H1 (cell line): ENCODE results near the gene SLC23A1. TPM values are rescaled to one million over a fixed set of nuclear protein-coding genes. Genes with fewer than 3 reads are reported as not detected.

Experiments
- CTCF ChIA-PET: fragments of 300-600 bp; sonication (Branson Sonifier 250); formaldehyde crosslinking; loops from one replicate; lab custom pipeline; 2021; ENCODE audit not compliant: partially characterized antibody; lab: Charles Lee
- POLR2A ChIA-PET: fragments of 300-600 bp; sonication (Branson Sonifier 250); formaldehyde crosslinking; loops from one replicate; lab custom pipeline; 2021; ENCODE audit warnings: inconsistent platforms; ENCODE audit not compliant: partially characterized antibody; lab: Charles Lee
- DNase-seq, 2 experiments: peaks; one replicate each; pipeline versions ENCODE4 v3.0.0 to v3.0.0-alpha.2; 2010 to 2022; ENCODE audit warnings: low spot score in 2 of 2, low read depth in 1 of 2, mixed read lengths in 1 of 2
- FAIRE-seq: peaks from 2 replicates; lab custom pipeline; 2011; peaks lifted over from hg19 to GRCh38; lab: Jason Lieb, UNC
- H2AFZ ChIP-seq: 2 replicates; pipeline ENCODE4 v1.8.1; 2012; ENCODE audit warnings: low read length, inconsistent platforms
- H2AK5ac ChIP-seq: 2 replicates; pipeline ENCODE4 v1.6.1; 2013; ENCODE audit warnings: low read depth, low read length
- H2BK120ac ChIP-seq: replicated peaks from 2 replicates; pipeline ENCODE3; 2013; ENCODE audit warnings: low read depth, low read length, inconsistent platforms
- H2BK12ac ChIP-seq: 2 replicates; pipeline ENCODE4 v1.6.1; 2013; ENCODE audit warnings: low read depth, low read length
- H2BK15ac ChIP-seq: 2 replicates; pipeline ENCODE4 v1.6.1; 2013; ENCODE audit warnings: low read length
- H2BK20ac ChIP-seq: 2 replicates; pipeline ENCODE4 v1.6.1; 2013; ENCODE audit warnings: low read length
- H2BK5ac ChIP-seq: 2 replicates; pipeline ENCODE4 v1.6.1; 2013; ENCODE audit warnings: low read depth, low read length
- H3K14ac ChIP-seq: 2 replicates; pipeline ENCODE4 v1.6.1; 2013; ENCODE audit warnings: inconsistent platforms; ENCODE audit not compliant: insufficient read length
- H3K18ac ChIP-seq: 2 replicates; pipeline ENCODE4 v1.6.1; 2013; ENCODE audit warnings: low read length; ENCODE audit errors: extremely low read depth
- H3K23ac ChIP-seq: 2 replicates; pipeline ENCODE4 v1.6.1; 2013; ENCODE audit warnings: inconsistent platforms; ENCODE audit not compliant: insufficient read length
- H3K23me2 ChIP-seq: 2 replicates; pipeline ENCODE4 v1.6.1; 2013; ENCODE audit warnings: low read depth, low read length
- H3K27ac ChIP-seq: 2 replicates; pipeline ENCODE4 v1.6.1; 2011; ENCODE audit warnings: low read depth, low read length, inconsistent platforms
- H3K27me3 ChIP-seq, 4 experiments: replicated peaks in 1 of 4; 1 replicate in 1 of 4; 2 replicates in 3 of 4; pipeline versions ENCODE4 v1.6.1 to v1.8.1; 2011 to 2013; ENCODE audit warnings: low read length in 3 of 4, mild to moderate bottlenecking in 3 of 4, inconsistent platforms in 2 of 4, mixed read lengths in 2 of 4, moderate library complexity in 1 of 4; ENCODE audit not compliant: control insufficient read depth in 3 of 4, insufficient read depth in 3 of 4; ENCODE audit errors: extremely low read depth in 1 of 4
- H3K36me3 ChIP-seq, 4 experiments: 2 replicates each; pipeline versions ENCODE4 v1.6.1 to v1.8.1; 2011 to 2013; ENCODE audit warnings: mild to moderate bottlenecking in 4 of 4, low read length in 3 of 4, moderate library complexity in 2 of 4, control low read depth in 1 of 4, inconsistent platforms in 1 of 4; ENCODE audit not compliant: insufficient read depth in 4 of 4, control insufficient read depth in 2 of 4
- H3K4ac ChIP-seq: replicated peaks from 2 replicates; pipeline ENCODE3; 2013; ENCODE audit warnings: low read length, low read depth, mixed read lengths, inconsistent platforms; ENCODE audit not compliant: insufficient read length
- H3K4me1 ChIP-seq, 4 experiments: replicated peaks in 1 of 4; 1 replicate in 1 of 4; 2 replicates in 3 of 4; pipeline versions ENCODE4 v1.6.1 to v1.8.1; 2011 to 2013; ENCODE audit warnings: low read length in 3 of 4, inconsistent platforms in 2 of 4, mixed read lengths in 1 of 4; ENCODE audit not compliant: insufficient read depth in 4 of 4, control insufficient read depth in 3 of 4
- H3K4me2 ChIP-seq, 2 experiments: 2 replicates each; pipeline versions ENCODE4 v1.6.1 to v1.8.1; 2011 to 2013; ENCODE audit warnings: low read depth in 2 of 2, low read length in 2 of 2, control low read depth in 1 of 2, inconsistent platforms in 1 of 2, mild to moderate bottlenecking in 1 of 2; ENCODE audit not compliant: insufficient read depth in 1 of 2
- H3K4me3 ChIP-seq, 4 experiments: fragments of 200-600, 300-600 bp in 1 of 4; sonication (generic), shearing (Covaris generic), sonication (Bioruptor Twin) in 1 of 4; 2 replicates each; pipeline versions ENCODE4 v1.5.1 to v1.8.1; 2011 to 2016; ENCODE audit warnings: low read length in 4 of 4, low read depth in 3 of 4, control low read depth in 2 of 4, inconsistent platforms in 2 of 4, mild to moderate bottlenecking in 2 of 4, mixed read lengths in 1 of 4, moderate library complexity in 1 of 4; ENCODE audit not compliant: insufficient read depth in 2 of 4; ENCODE audit errors: extremely low read depth in 1 of 4
- H3K56ac ChIP-seq: replicated peaks from 2 replicates; pipeline ENCODE3; 2013; ENCODE audit warnings: low read depth, mild to moderate bottlenecking, mixed read lengths, low read length, inconsistent platforms; ENCODE audit not compliant: insufficient read length
- H3K79me1 ChIP-seq: 2 replicates; pipeline ENCODE4 v1.6.1; 2013; ENCODE audit warnings: low read depth, low read length, control low read depth
- H3K79me2 ChIP-seq, 2 experiments: 2 replicates each; pipeline versions ENCODE4 v1.6.1 to v1.8.1; 2012 to 2013; ENCODE audit warnings: low read length in 2 of 2, mild to moderate bottlenecking in 2 of 2, inconsistent platforms in 1 of 2; ENCODE audit not compliant: insufficient read depth in 2 of 2, control insufficient read depth in 1 of 2
- H3K9ac ChIP-seq, 4 experiments: replicated peaks in 1 of 4; 1 replicate in 1 of 4; 2 replicates in 3 of 4; pipeline versions ENCODE4 v1.6.1 to v1.8.1; 2011 to 2013; ENCODE audit warnings: low read depth in 3 of 4, low read length in 3 of 4, control low read depth in 2 of 4, mild to moderate bottlenecking in 2 of 4, moderate library complexity in 2 of 4, inconsistent platforms in 1 of 4; ENCODE audit errors: extremely low read depth in 1 of 4
- H3K9me3 ChIP-seq, 2 experiments: 2 replicates each; pipeline versions ENCODE4 v1.6.1 to v1.8.1; 2012 to 2013; ENCODE audit warnings: mild to moderate bottlenecking in 2 of 2, moderate library complexity in 2 of 2, control low read depth in 1 of 2, inconsistent platforms in 1 of 2, low read depth in 1 of 2, low read length in 1 of 2, mixed read lengths in 1 of 2; ENCODE audit not compliant: insufficient read depth in 2 of 2
- H4K20me1 ChIP-seq, 2 experiments: replicated peaks in 1 of 2; 2 replicates each; pipeline versions ENCODE3 to v1.8.1; 2011 to 2013; ENCODE audit warnings: inconsistent platforms in 2 of 2, low read length in 2 of 2, mild to moderate bottlenecking in 1 of 2; ENCODE audit not compliant: insufficient read depth in 2 of 2, control insufficient read depth in 1 of 2
- H4K5ac ChIP-seq: 2 replicates; pipeline ENCODE4 v1.6.1; 2013; ENCODE audit warnings: low read length, low read depth, mixed read lengths, inconsistent platforms; ENCODE audit not compliant: insufficient read length
- H4K8ac ChIP-seq: 2 replicates; pipeline ENCODE4 v1.8.0; 2013; ENCODE audit warnings: mild to moderate bottlenecking, moderate library complexity, low read length, inconsistent platforms; ENCODE audit not compliant: insufficient read depth; ENCODE audit errors: extremely low read depth
- H4K91ac ChIP-seq: replicated peaks from 2 replicates; pipeline ENCODE3; 2013; ENCODE audit warnings: low read length, mixed read lengths, inconsistent platforms; ENCODE audit not compliant: insufficient read length
- CBX8 ChIP-seq: fragments of 300-800, 300-1000 bp; sonication (generic); IDR thresholded peaks from 2 replicates; pipeline ENCODE4 v1.7.1; 2016; ENCODE audit warnings: low read depth, low read length, borderline replicate concordance
- EP300 ChIP-seq, 2 experiments: IDR thresholded peaks; 1 replicate in 1 of 2; 2 replicates in 1 of 2; pipeline ENCODE4 v1.6.1; 2011 to 2012; ENCODE audit warnings: low read depth in 2 of 2, low read length in 2 of 2, mild to moderate bottlenecking in 2 of 2, borderline replicate concordance in 1 of 2, inconsistent platforms in 1 of 2, moderate library complexity in 1 of 2
- JUN ChIP-seq: IDR thresholded peaks from 2 replicates; pipeline ENCODE4 v1.6.1; 2011; ENCODE audit warnings: low read depth, mild to moderate bottlenecking, improper control_type of control experiment, low read length
- KDM5A ChIP-seq: fragments of 200-600 bp; IDR thresholded peaks from 2 replicates; pipeline ENCODE4 v1.7.1; 2012; ENCODE audit warnings: mild to moderate bottlenecking, low read length, inconsistent platforms, mixed read lengths
- NRF1 ChIP-seq: IDR thresholded peaks from 2 replicates; pipeline ENCODE4 v1.6.1; 2011; ENCODE audit warnings: mild to moderate bottlenecking, low read depth, low read length, improper control_type of control experiment
- POLR2AphosphoS5 ChIP-seq: IDR thresholded peaks from 2 replicates; pipeline ENCODE4 v1.6.1; 2011; ENCODE audit warnings: low read depth, low read length
- RXRA ChIP-seq: IDR thresholded peaks from 2 replicates; pipeline ENCODE4 v1.6.1; 2011; ENCODE audit warnings: low read depth, mild to moderate bottlenecking, low read length, moderate library complexity; ENCODE audit not compliant: insufficient read depth
- SP4 ChIP-seq: IDR thresholded peaks from 2 replicates; pipeline ENCODE4 v1.6.1; 2012; ENCODE audit warnings: low read length, inconsistent platforms
- TAF1 ChIP-seq: IDR thresholded peaks from 2 replicates; pipeline ENCODE4 v1.6.1; 2011; ENCODE audit warnings: mild to moderate bottlenecking, low read depth, low read length
- TAF7 ChIP-seq: optimal IDR thresholded peaks from 2 replicates; pipeline ENCODE3; 2011; ENCODE audit warnings: low read depth, mild to moderate bottlenecking, inconsistent platforms, low read length, moderate library complexity, borderline replicate concordance
- TBP ChIP-seq: IDR thresholded peaks from 2 replicates; pipeline ENCODE4 v1.6.1; 2011; ENCODE audit warnings: low read depth, low read length, improper control_type of control experiment
- TCF12 ChIP-seq: IDR thresholded peaks from 2 replicates; pipeline ENCODE4 v1.6.1; 2011; ENCODE audit warnings: low read depth, mild to moderate bottlenecking, low read length
- YY1 ChIP-seq: IDR thresholded peaks from 2 replicates; pipeline ENCODE4 v1.6.1; 2011; ENCODE audit warnings: low read depth, mild to moderate bottlenecking, low read length
- ZNF274 ChIP-seq: IDR thresholded peaks from 2 replicates; pipeline ENCODE4 v1.7.0; 2012; ENCODE audit warnings: low read length, borderline replicate concordance; ENCODE audit errors: extremely low read depth
- WGBS, 2 experiments: shearing (Covaris generic) in 1 of 2; methylation state at CpG; one replicate each; pipeline versions ENCODE4 v1.1.6 to v1.1.7; 2013 to 2015; ENCODE audit warnings: low lambda C conversion rate in 2 of 2, mixed read lengths in 2 of 2, inconsistent platforms in 1 of 2, low coverage in 1 of 2, missing lambda C conversion rate in 1 of 2; ENCODE audit not compliant: insufficient replicate concordance in 2 of 2, insufficient coverage in 1 of 2, insufficient read length in 1 of 2; ENCODE audit errors: extremely low coverage in 1 of 2, missing lambda C conversion rate in 1 of 2; 5-methylcytosine and 5-hydroxymethylcytosine counted together
- polyA plus RNA-seq, 7 experiments: library from polyadenylated mRNA; depleted of rRNA in 3 of 7; stranded (reverse) in 5 of 7; unstranded in 2 of 7; fragments of >200 nt in 5 of 7; fragments of 200-250 nt in 2 of 7; gene quantifications; 1 replicate in 5 of 7; 2 replicates in 1 of 7; 4 replicates in 1 of 7; pipeline versions ENCODE4 v1.2.1 to v1.2.3, GENCODE V29; 2011 to 2013; ENCODE audit warnings: missing spikeins in 2 of 7, mixed read lengths in 2 of 7
- total RNA-seq: library from RNA; stranded (reverse); fragmentation: NEBNext Ultra II Directional; extraction: Animal tissue kit (Norgen Biotek cat#: 25700); gene quantifications from 2 replicates; pipeline ENCODE4 v1.2.1, GENCODE V29; 2021

The SLC23A1 gene
- total and polyA plus RNA-seq, 2 of the 8 experiments (the other 6 are each of a cell fraction or from before 2014, with no cell fraction given), result not detected

DNA sequence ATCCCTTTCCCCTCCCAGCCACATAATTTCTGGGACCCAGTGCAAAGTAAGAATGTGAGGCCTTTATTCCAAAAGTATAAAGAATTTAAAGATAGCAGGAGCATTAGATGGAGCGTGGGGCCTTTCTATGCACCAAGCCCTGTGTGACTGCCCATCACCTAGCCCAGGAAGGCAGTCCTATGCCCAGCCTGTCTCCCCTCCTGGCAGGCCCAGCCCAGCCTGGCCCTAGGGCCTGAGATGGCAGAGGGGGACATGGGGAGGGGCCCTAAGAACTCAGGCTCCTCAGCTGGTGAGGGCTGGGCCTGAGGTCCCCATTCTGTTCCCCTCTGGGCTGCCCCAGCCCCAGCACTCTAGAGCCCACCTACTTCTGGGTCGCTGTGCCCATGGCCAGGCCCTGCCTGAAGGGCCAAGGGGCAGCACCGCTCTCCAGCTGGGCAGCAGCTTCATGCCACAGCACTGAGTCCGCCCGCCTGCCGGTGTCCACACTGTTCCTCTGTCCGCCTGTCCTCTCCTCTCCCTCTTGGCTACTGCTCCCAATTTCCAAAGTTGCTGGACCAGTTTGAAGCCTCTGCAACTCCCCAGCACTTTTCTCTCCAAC lies 995 bp upstream of the SLC23A1 start:
- Histone ChIP-seq H2AFZ (no peak overlapping the region), H3K18ac (no peak overlapping the region), H3K79me2 (no peaks in the 10 kb centered on the region), H4K5ac (no peak overlapping the region), H3K56ac (no peak overlapping the region), H3K9ac (no peak overlapping the region), H2BK15ac (no peak overlapping the region), H4K20me1 (peaks cover 0 to 2% of the 10 kb centered on the region in 2 experiments), H3K27me3 (no peaks in the 10 kb centered on the region), H4K8ac (no peak overlapping the region; the same call in 1 of the 2 replicates), H3K4ac (no peak overlapping the region), H4K91ac (no peak overlapping the region), H2BK12ac (no peak overlapping the region), H2BK120ac (no peak overlapping the region), H3K23ac (no peak overlapping the region), H3K4me1 (peaks cover 3 to 11% (median 10%) of the 10 kb centered on the region in 4 experiments), H2BK5ac (no peak overlapping the region), H3K27ac (no peak overlapping the region), H3K14ac (no peak overlapping the region), H3K79me1 (no peaks in the 10 kb centered on the region; the same call in 1 of the 2 replicates), H3K9me3 (no peaks in the 10 kb centered on the region), H3K23me2 (no peaks in the 10 kb centered on the region), H3K4me3 (no peak overlapping the region), H3K36me3 (no peaks in the 10 kb centered on the region), H2AK5ac (no peak overlapping the region), H2BK20ac (no peak overlapping the region), H3K4me2 (no peak overlapping the region)
- no peak for DNase-seq
- ChIA-PET CTCF (interaction anchor here (1.2 kb wide), 1 partner anchor 251 kb away, joined by 3 read pairs; no protein-coding TSS in a partner anchor), POLR2A (interaction anchor here (1.1 kb wide), 1 partner anchor 42 kb away, joined by 3 read pairs; the partner anchor contains the start of gene PAIP2)
- 78% methylated on average over 7 of the region's 7 CpGs; no CpG with 5 or more reads in 1 of the 2 experiments for WGBS, 2 experiments
- TF ChIP-seq TCF12, result no peak
- TF ChIP-seq CBX8, result no peak
- no peak for TF ChIP-seq POLR2AphosphoS5
- no peak for TF ChIP-seq YY1
- TF ChIP-seq SP4, result no peak
- no peak for TF ChIP-seq RXRA
- no peak for TF ChIP-seq ZNF274
- TF ChIP-seq TBP, result no peak
- TF ChIP-seq JUN, result no peak
- TF ChIP-seq KDM5A, result no peak
- TF ChIP-seq NRF1, result no peak
- TF ChIP-seq EP300 (IDR thresholded peaks at IDR 0.05; ENCODE audit: borderline replicate concordance in 1 of 2, low read depth in 2 of 2, low read length in 2 of 2), result no peak
- no peak for TF ChIP-seq TAF7
- no peak for TF ChIP-seq TAF1
- no peak for FAIRE-seq
